ENCODE results near the gene BLVRB.
"Not testable (repeated sequence)": the region's sequence is repeated elsewhere in the genome, so short reads cannot be mapped to it uniquely, and the experiment has no call there.

The BLVRB gene

DNA sequence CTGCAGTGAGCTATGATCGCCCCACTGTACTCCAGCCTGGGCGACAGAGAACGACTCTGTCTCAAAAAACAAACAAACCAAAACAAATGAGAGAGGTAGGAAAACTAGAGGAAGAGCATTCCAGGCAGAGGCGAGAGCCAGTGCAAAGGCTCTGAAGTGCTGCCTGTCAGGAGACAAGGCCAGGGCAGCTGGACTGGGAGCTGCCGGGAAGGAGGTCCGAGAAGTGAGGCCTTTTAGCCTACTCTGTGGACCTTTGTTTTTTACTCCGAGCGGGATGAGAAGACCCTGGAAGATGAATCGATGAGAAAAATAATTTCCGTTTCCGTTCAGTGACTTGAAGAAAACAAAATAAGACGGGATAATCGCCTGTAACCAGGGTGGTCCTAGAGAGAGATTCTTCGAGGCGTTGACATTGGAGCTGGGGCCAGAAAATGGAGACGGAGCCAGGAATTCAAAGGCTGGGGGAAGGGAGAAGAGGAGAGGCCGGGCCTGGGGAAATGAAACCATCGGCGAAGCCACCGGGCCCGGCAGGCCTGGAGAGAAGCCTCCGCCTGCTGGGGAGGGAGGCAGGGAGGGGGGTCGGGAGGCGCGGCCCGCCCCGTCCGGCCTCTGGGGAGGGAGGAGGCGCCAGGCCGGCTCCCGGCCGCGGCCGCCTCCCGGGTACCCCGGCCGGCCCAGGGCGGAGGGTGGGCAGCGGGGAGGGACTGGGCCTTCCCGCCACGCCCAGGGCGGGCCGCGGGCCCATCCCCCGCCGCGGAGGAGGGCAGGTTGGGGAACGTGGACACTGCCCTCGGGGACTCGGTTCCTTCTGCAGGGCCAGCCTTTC lies 31.9 kb downstream of the BLVRB start:
- DNase-seq (ENCODE audit: low spot score) = peak; percentile 87
- in situ Hi-C loops (cut with MboI; ENCODE audit: low sequenced_read_pairs, unreplicated experiment) = no loop called here
- TF ChIP-seq, protein P1, sequence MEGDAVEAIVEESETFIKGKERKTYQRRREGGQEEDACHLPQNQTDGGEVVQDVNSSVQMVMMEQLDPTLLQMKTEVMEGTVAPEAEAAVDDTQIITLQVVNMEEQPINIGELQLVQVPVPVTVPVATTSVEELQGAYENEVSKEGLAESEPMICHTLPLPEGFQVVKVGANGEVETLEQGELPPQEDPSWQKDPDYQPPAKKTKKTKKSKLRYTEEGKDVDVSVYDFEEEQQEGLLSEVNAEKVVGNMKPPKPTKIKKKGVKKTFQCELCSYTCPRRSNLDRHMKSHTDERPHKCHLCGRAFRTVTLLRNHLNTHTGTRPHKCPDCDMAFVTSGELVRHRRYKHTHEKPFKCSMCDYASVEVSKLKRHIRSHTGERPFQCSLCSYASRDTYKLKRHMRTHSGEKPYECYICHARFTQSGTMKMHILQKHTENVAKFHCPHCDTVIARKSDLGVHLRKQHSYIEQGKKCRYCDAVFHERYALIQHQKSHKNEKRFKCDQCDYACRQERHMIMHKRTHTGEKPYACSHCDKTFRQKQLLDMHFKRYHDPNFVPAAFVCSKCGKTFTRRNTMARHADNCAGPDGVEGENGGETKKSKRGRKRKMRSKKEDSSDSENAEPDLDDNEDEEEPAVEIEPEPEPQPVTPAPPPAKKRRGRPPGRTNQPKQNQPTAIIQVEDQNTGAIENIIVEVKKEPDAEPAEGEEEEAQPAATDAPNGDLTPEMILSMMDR (IDR thresholded peaks at IDR 0.05; ENCODE audit: borderline replicate concordance, control extremely low read depth, extremely low read depth, insufficient read depth, missing control alignments) = no peak

DNA sequence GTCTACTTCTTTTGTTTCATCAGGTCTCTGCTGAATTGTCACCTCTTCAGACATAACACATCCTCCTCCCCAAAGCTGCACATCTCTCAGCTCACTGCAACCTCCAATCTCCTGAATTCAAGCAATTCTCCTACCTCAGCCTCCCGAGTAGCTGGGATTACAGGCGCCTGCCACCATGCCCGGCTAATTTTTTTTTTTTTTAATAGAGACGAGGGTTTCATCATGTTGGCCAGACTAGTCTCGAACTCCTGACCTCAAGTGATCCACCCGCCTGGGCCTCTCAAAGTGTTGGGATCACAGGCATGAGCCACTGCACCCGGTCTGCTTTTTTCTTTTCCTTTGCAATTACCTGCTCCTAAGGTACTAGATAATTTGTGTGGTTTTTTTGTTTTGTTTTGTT lies 32.8 kb downstream of the BLVRB start:
- in situ Hi-C loops (cut with MboI; ENCODE audit: low sequenced_read_pairs, unreplicated experiment); DNase-seq (ENCODE audit: low spot score): not testable (repeated sequence)

DNA sequence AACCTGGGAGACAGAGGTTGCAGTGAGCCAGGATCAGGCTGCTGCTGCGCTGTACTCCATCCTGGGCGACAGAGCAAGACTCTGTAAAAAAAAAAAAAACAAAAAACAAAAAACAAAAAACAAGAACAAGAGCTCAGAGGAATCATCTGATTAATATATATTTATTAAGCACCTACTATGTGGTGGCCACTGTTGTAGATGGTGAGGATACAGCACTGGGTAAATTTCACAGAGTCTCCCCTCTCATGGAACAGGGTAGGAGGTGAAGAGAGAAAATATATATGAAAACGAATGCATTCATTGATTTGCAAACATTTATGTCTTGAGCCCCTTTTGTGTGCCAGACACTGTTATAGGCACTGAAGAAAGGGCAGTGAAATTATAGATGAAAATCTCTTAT lies 33.8 kb downstream of the BLVRB start:
- DNase-seq (ENCODE audit: low spot score) = no peak
- TF ChIP-seq, protein P1 (IDR thresholded peaks at IDR 0.05; ENCODE audit: borderline replicate concordance, control extremely low read depth, extremely low read depth, insufficient read depth, missing control alignments) = no peak
- in situ Hi-C loops (cut with MboI; ENCODE audit: low sequenced_read_pairs, unreplicated experiment) = no loop called here

DNA sequence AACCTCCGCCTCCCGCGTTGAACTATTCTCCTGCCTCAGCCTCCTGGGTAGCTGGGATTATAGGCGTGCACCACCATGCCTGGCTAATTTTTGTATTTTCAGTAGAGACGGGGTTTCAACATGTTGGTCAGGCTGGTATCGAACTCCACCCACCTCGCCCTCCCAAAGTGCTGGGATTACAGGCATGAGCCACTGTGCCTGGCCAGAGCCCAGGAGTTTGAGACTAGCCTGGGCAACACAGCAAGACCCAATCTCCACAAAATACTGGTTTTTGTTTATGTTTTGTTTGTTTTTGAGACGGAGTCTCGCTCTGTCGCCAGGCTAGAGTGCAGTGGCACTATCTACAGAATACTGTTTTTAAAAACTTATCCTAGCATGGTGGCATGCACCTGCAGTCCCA lies 35.3 kb downstream of the BLVRB start:
- in situ Hi-C loops (cut with MboI; ENCODE audit: low sequenced_read_pairs, unreplicated experiment); DNase-seq (ENCODE audit: low spot score): not testable (repeated sequence)

DNA sequence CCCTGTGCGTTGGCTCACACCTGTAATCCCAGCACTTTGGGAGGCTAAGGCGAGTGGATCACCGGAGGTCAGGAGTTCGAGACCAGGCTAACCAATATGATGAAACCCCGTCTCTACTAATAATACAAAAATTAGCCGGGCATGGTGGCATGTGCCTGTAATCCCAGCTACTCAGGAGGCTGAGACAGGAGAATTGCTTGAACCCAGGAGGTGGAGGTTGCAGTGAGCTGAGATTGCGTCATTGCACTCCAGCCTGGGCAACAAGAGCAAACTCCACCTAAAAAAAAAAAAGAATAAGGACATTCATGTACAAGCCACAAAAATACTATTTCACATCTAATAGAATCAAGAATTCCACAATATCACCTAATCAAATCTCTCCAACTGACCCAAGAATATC lies 37.3 kb downstream of the BLVRB start:
- in situ Hi-C loops (cut with MboI; ENCODE audit: low sequenced_read_pairs, unreplicated experiment); DNase-seq (ENCODE audit: low spot score): not testable (repeated sequence)

DNA sequence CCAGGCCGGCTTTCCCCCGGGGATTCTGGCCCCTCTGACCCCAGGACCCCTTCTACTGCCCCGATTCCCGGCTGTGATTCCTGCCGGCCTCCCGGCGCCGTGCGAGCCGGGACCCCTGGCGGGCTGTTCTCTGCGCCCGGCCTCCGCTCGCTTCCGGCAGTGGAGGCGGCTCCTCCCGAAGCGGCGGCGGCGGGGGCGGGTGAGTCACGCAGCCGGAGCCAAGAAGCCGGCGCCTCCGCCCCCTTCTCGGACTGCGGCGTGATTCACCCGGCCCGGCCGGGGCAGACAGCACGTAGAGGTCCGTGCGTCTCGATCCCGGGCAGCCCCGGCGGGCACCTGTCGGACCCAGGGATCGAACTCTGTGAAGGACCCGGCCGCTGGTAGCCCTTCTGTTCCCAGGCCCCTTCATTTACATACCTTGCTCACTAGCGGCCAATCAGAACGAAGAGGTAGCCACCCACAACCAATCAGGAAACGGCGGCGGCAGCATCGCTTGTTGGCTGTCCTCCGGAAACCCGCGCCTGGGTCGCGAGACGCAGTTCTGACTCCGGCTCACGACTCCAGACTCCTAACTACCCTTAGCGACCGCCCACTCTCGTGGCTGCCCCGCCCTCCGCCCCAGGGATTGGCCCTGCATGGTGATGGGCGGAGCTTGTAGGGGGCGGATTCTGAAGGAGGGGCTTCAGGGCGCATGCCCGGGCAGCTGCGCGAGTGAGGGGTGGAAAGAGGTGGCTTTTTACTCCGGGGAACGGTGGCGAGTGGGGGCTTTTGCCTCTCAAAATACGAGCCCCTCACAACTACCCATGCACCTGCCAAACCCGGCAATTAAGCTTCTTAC lies 39.9 kb downstream of the BLVRB start, which contains the start of gene SERTAD1:
Gene SERTAD1 (minus strand): TSS at position 543 of the 838 bp plus-strand sequence. CDS start 2,446 bp downstream, outside the sequence.
- peak; percentile 99 for DNase-seq (ENCODE audit: low spot score)
- in situ Hi-C loops (cut with MboI; ENCODE audit: low sequenced_read_pairs, unreplicated experiment) = no loop called here
- TF ChIP-seq, protein P1 (IDR thresholded peaks at IDR 0.05; ENCODE audit: borderline replicate concordance, control extremely low read depth, extremely low read depth, insufficient read depth, missing control alignments) = peak; percentile 48

DNA sequence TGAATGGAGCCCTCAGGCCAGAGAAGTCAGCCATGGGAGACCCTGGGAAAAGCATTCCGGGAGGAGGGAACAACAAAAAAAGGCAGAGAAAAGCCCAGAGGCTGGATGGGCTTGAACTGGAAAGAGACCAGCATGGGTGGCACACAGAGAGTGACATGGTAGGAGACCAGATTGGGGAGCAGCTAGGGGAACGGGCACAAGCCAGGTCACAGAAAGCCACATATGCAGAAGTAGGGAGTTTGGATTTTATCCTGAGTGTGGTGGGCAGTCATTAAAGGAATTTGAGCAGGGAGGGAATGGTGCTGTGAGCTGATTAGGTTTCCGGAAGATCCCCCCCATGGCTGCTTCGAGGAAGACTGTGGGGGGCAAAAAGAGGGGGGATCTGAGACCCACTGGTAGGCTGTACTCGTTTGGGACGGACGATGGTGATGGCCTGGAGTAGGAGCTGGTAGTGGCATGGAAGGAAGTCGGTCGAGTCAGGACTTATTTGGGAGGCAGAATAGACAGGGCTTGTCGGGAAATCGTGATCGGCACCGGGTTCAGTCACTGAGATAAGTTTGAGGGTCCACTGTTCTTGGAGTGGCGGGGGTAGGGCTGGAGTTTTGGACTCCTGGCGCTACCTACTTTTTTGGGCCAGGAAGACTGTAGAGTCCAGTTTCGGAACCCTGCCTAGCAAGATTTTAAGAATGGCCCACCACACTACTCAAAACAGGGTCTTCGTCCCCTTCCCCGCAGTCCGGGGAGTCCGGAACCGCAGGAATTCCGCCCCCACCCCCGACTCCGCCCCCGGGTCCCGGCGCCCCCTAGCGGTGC lies 40.7 kb downstream of the BLVRB start:
- no peak for DNase-seq (ENCODE audit: low spot score)
- TF ChIP-seq, protein P1 (IDR thresholded peaks at IDR 0.05; ENCODE audit: borderline replicate concordance, control extremely low read depth, extremely low read depth, insufficient read depth, missing control alignments) = no peak
- in situ Hi-C loops (cut with MboI; ENCODE audit: low sequenced_read_pairs, unreplicated experiment) = no loop called here

All from GM13976 (cell line).